CD4-positive, alpha-beta T cell (primary cell): Measurements from ENCODE around the gene KCNN3. TPM values are rescaled to one million over a fixed set of nuclear protein-coding genes. Genes with fewer than 3 reads are reported as not detected.

Source experiments
- ATAC-seq: fragments of 200-7000 bp; cut with Tn5 transposase; one replicate; pipeline ENCODE4 v1.10.0; 2022; ENCODE audit warnings: mild to moderate bottlenecking; ENCODE audit not compliant: poor library complexity
- CTCF ChIA-PET: fragments of 350-600 bp; sonication (Branson Sonifier 250); formaldehyde crosslinking; loops from one replicate; lab custom pipeline; 2021; ENCODE audit warnings: antibody characterized with exemption, inconsistent platforms; lab: Charles Lee
- POLR2A ChIA-PET: fragments of 350-600 bp; sonication (Branson Sonifier 250); formaldehyde crosslinking; loops from one replicate; lab custom pipeline; 2021; ENCODE audit warnings: antibody characterized with exemption, inconsistent platforms; lab: Charles Lee
- DNase-seq, 14 experiments: peaks; one replicate each; pipeline ENCODE4 v3.0.0-alpha.2; 2013 to 2020; ENCODE audit warnings: mixed read lengths in 2 of 14
- H3K27ac ChIP-seq, 2 donors: one replicate each; pipeline versions ENCODE4 v1.5.1 to v1.7.0; 2013; ENCODE audit warnings: low read length in 2 of 2, low read depth in 1 of 2, mild to moderate bottlenecking in 1 of 2
- H3K27me3 ChIP-seq, 2 experiments: 1 replicate in 1 of 2; 2 replicates in 1 of 2; pipeline versions ENCODE4 v1.6.1 to v1.7.0; 2013; ENCODE audit warnings: low read length in 2 of 2, control low read depth in 1 of 2, mild to moderate bottlenecking in 1 of 2, moderate library complexity in 1 of 2; ENCODE audit not compliant: insufficient read depth in 2 of 2, control insufficient read depth in 1 of 2
- H3K36me3 ChIP-seq: one replicate; pipeline ENCODE4 v1.6.1; 2013; ENCODE audit warnings: low read length, control low read depth; ENCODE audit not compliant: insufficient read depth
- H3K4me1 ChIP-seq: one replicate; pipeline ENCODE4 v1.6.1; 2013; ENCODE audit warnings: low read length, control low read depth; ENCODE audit not compliant: insufficient read depth
- H3K4me3 ChIP-seq: one replicate; pipeline ENCODE4 v1.5.1; 2013; ENCODE audit warnings: mild to moderate bottlenecking, low read length, moderate library complexity
- H3K9me3 ChIP-seq, 2 experiments: 1 replicate in 1 of 2; 2 replicates in 1 of 2; pipeline versions ENCODE4 v1.6.1 to v1.7.0; 2013; ENCODE audit warnings: low read length in 2 of 2, mild to moderate bottlenecking in 2 of 2, control low read depth in 1 of 2, moderate library complexity in 1 of 2; ENCODE audit not compliant: control insufficient read depth in 1 of 2, insufficient read depth in 1 of 2
- H3K27ac Mint-ChIP-seq: one replicate; pipeline ENCODE4 v1.8.0; 2020; ENCODE audit warnings: mixed read lengths
- H3K27me3 Mint-ChIP-seq: one replicate; pipeline ENCODE4 v1.8.0; 2021; ENCODE audit warnings: mixed read lengths
- H3K36me3 Mint-ChIP-seq: one replicate; pipeline ENCODE4 v1.8.0; 2021; ENCODE audit warnings: low read depth, mixed read lengths
- H3K4me1 Mint-ChIP-seq: one replicate; pipeline ENCODE4 v1.8.0; 2021; ENCODE audit warnings: low read depth, mixed read lengths
- H3K4me3 Mint-ChIP-seq: one replicate; pipeline ENCODE4 v1.8.0; 2020; ENCODE audit warnings: mild to moderate bottlenecking, mixed read lengths
- H3K9me3 Mint-ChIP-seq: one replicate; pipeline ENCODE4 v1.8.0; 2020; ENCODE audit warnings: mixed read lengths
- intact Hi-C, 2 experiments: fragments of 100-400 bp; cut with DNase I in 1 of 2; cut with micrococcal nuclease in 1 of 2; formaldehyde crosslinking; loops; one replicate each; pipeline versions ENCODE4 v1.15.1 to v1.9.0; 2023 to 2025; cut with DNase I, micrococcal nuclease
- total RNA-seq, 174 experiments: library from RNA in 2 of 174; stranded (reverse) in 2 of 174; gene quantifications; one replicate each; pipeline ENCODE4 v1.2.3 and lab custom pipeline; 2021 to 2026
- TF ChIP-seq, protein P1 (sequence below): fragments of 200-600 bp; IDR thresholded peaks from one replicate; pipeline ENCODE4 v1.8.0; 2022; ENCODE audit warnings: antibody characterized with exemption, mild to moderate bottlenecking

Gene KCNN3
- total RNA-seq, 2 experiments from 2014 or later = not detected

DNA sequence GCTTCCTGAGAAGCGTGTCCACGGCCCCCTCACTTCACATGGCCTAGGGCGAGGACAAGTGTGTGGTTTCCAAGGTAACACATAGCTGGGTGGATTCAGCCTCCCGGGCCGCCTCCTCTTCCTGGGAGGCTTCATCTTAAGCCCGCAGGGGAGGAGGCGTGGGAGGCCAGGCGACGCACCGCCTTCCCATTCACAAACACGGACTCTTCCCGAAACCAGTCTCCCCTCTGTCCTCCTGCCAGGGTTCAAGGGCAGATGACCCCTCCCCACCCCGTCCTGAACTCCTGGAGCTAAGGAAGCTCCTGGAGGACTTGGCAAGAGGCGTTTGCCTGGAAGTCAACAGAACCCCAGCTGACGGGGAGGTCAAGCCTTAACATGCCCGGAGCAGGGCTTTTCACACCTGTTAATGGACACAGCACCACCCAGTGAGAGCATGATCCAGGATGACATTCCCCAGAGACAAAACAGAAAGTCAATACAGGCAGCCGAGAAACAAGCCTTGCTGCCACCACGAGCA, 56.7 kb downstream of the KCNN3 start:
- TF ChIP-seq, protein P1, sequence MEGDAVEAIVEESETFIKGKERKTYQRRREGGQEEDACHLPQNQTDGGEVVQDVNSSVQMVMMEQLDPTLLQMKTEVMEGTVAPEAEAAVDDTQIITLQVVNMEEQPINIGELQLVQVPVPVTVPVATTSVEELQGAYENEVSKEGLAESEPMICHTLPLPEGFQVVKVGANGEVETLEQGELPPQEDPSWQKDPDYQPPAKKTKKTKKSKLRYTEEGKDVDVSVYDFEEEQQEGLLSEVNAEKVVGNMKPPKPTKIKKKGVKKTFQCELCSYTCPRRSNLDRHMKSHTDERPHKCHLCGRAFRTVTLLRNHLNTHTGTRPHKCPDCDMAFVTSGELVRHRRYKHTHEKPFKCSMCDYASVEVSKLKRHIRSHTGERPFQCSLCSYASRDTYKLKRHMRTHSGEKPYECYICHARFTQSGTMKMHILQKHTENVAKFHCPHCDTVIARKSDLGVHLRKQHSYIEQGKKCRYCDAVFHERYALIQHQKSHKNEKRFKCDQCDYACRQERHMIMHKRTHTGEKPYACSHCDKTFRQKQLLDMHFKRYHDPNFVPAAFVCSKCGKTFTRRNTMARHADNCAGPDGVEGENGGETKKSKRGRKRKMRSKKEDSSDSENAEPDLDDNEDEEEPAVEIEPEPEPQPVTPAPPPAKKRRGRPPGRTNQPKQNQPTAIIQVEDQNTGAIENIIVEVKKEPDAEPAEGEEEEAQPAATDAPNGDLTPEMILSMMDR = no peak
- no peaks in the 10 kb centered on the region for H3K4me1 Mint-ChIP-seq
- Histone ChIP-seq H3K27ac (no peak overlapping the region), H3K9me3 (no peaks in the 10 kb centered on the region), H3K27me3 (no peaks in the 10 kb centered on the region), H3K4me3 (no peak overlapping the region), H3K36me3 (no peaks in the 10 kb centered on the region), H3K4me1 (no peaks in the 10 kb centered on the region)
- no peaks in the 10 kb centered on the region for H3K27me3 Mint-ChIP-seq
- DNase-seq (no peak), ATAC-seq (no peak)
- POLR2A ChIA-PET = no interaction called here
- H3K4me3 Mint-ChIP-seq = no peak overlapping the region
- no peak overlapping the region for H3K27ac Mint-ChIP-seq
- H3K9me3 Mint-ChIP-seq = no peaks in the 10 kb centered on the region
- CTCF ChIA-PET = no interaction called here
- no peaks in the 10 kb centered on the region for H3K36me3 Mint-ChIP-seq
- intact Hi-C loops = no loop called here

DNA sequence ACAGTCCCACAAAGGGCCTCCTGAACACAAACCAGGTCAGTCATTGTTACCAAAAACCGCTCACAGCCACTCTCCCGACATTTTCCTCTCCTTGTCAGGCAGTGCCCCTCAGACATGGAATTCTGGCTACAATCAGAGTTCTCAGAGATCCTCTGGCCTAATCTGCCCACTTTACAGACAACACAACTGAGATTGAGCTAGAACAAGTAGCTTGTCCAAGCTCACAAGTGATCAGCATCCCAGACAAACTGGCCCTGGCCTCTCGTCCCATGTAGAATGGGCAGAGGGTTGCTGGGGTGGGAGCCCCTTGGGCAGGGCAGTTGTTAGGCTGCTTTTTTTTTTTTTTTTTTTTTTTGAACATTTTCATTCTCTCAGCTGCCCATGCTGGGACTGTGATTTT, 57.2 kb downstream of the KCNN3 start:
- H3K4me3 Mint-ChIP-seq = no peak overlapping the region
- no peaks in the 10 kb centered on the region for H3K9me3 Mint-ChIP-seq
- H3K27ac Mint-ChIP-seq = no peak overlapping the region
- no peak overlapping the region for H3K4me3 ChIP-seq
- no peaks in the 10 kb centered on the region for H3K4me1 ChIP-seq
- DNase-seq (no peak), ATAC-seq (no peak)
- ChIA-PET POLR2A (no interaction called here), CTCF (no interaction called here)
- no peak overlapping the region for H3K27ac ChIP-seq
- no peaks in the 10 kb centered on the region for H3K36me3 ChIP-seq
- no peaks in the 10 kb centered on the region for H3K27me3 Mint-ChIP-seq
- intact Hi-C loops = no loop called here
- H3K9me3 ChIP-seq = no peaks in the 10 kb centered on the region
- TF ChIP-seq, protein P1 = no peak
- H3K4me1 Mint-ChIP-seq = no peaks in the 10 kb centered on the region
- no peaks in the 10 kb centered on the region for H3K27me3 ChIP-seq
- H3K36me3 Mint-ChIP-seq = no peaks in the 10 kb centered on the region

GRCh38 chr1:154810571-154810970, 59.5 kb downstream of the KCNN3 start:
- H3K27ac ChIP-seq = no peak overlapping the region
- intact Hi-C loops = no loop called here
- TF ChIP-seq, protein P1 = no peak
- no peaks in the 10 kb centered on the region for H3K36me3 Mint-ChIP-seq
- no peaks in the 10 kb centered on the region for H3K9me3 Mint-ChIP-seq
- no peak overlapping the region for H3K4me3 Mint-ChIP-seq
- no peaks in the 10 kb centered on the region for H3K9me3 ChIP-seq
- H3K27me3 Mint-ChIP-seq = peaks cover 9% of the 10 kb centered on the region
- H3K4me3 ChIP-seq = no peak overlapping the region
- H3K27me3 ChIP-seq = peaks cover 0 to 5% of the 10 kb centered on the region in 2 experiments
- ATAC-seq (no peak), DNase-seq (no peak)
- H3K4me1 ChIP-seq = no peaks in the 10 kb centered on the region
- no peaks in the 10 kb centered on the region for H3K36me3 ChIP-seq
- ChIA-PET CTCF (no interaction called here), POLR2A (no interaction called here)
- no peak overlapping the region for H3K27ac Mint-ChIP-seq
- no peaks in the 10 kb centered on the region for H3K4me1 Mint-ChIP-seq
